Measurements from ENCODE around the gene LYPD5. TPM values are rescaled to one million over a fixed set of nuclear protein-coding genes. Genes with fewer than 3 reads are reported as not detected.
"Not testable (repeated sequence)": the region's sequence is repeated elsewhere in the genome, so short reads cannot be mapped to it uniquely, and the experiment has no call there.

Gene LYPD5
- 1 to 10 TPM in 1 of 2 experiments, under 1 TPM in 1; 0.70 to 1.1 TPM for total RNA-seq

GRCh38 chr19:43802216-43802951, at the start of gene LYPD5:
Gene LYPD5 (minus strand): TSS chr19:43802447. CDS start chr19:43802380, 67 bp downstream.
- Mint-ChIP-seq H3K27me3 (ENCODE audit: low read depth) (peaks cover 8% of the 10 kb centered on the region), H3K4me1 (ENCODE audit: low read depth) (peaks cover 16% of the 10 kb centered on the region), H3K36me3 (ENCODE audit: low read depth) (no peaks in the 10 kb centered on the region), H3K4me3 (no peak within 1 kb of the TSS), H3K9me3 (ENCODE audit: insufficient read depth) (no peaks in the 10 kb centered on the region), H3K27ac (peak within 1 kb of the TSS; percentile 5)
- CTCF ChIA-PET: no interaction called here
- POLR2A ChIA-PET: no interaction called here
- no peak for ATAC-seq
- no peak for DNase-seq

DNA sequence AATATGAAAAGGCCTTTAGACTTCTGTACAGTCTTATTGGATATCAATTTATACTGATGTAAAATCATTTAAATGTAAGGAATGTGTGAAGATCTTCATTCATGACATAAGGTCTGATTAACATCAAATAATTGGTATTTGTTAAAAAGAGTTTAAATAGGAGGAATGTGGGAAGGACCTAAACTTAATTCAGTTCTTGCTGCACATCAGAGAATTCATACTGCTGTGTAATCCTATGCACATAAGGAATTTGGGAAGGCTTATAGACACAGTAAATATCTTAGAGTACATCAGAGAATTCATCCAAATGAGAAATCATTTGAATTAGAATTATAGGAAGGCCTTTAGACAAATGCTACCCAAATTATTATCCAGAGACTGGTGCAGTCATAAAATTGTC, 46.6 kb upstream of the LYPD5 start:
- Mint-ChIP-seq H3K9me3 (ENCODE audit: insufficient read depth) (peaks cover 57% of the 10 kb centered on the region), H3K36me3 (ENCODE audit: low read depth) (peaks cover 34% of the 10 kb centered on the region), H3K27ac (no peak overlapping the region), H3K4me1 (ENCODE audit: low read depth) (no peaks in the 10 kb centered on the region), H3K27me3 (ENCODE audit: low read depth) (no peaks in the 10 kb centered on the region), H3K4me3 (no peak overlapping the region)
- DNase-seq (no peak), ATAC-seq (no peak)
- POLR2A ChIA-PET: no interaction called here
- CTCF ChIA-PET: no interaction called here

GRCh38 chr19:43847884-43848283, 45.6 kb upstream of the LYPD5 start:
- no peak overlapping the region for H3K4me3 Mint-ChIP-seq
- no peak overlapping the region for H3K27ac Mint-ChIP-seq
- H3K36me3 Mint-ChIP-seq (ENCODE audit: low read depth): peaks cover 36% of the 10 kb centered on the region
- no peaks in the 10 kb centered on the region for H3K4me1 Mint-ChIP-seq (ENCODE audit: low read depth)
- DNase-seq: no peak
- ChIA-PET POLR2A (no interaction called here), CTCF (no interaction called here)
- no peaks in the 10 kb centered on the region for H3K27me3 Mint-ChIP-seq (ENCODE audit: low read depth)
- peaks cover 60% of the 10 kb centered on the region for H3K9me3 Mint-ChIP-seq (ENCODE audit: insufficient read depth)
- no peak for ATAC-seq

DNA sequence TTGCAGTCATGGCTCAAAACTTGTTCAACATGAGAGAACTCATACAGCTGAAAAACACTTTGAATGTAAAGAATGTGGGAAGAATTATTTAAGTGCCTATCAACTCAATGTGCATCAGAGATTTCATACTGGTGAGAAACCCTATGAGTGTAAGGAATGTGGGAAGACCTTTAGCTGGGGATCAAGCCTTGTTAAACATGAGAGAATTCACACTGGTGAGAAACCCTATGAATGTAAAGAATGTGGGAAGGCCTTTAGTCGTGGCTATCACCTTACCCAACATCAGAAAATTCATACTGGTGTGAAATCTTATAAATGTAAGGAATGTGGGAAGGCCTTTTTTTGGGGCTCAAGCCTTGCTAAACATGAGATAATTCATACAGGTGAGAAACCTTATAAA, 45.0 kb upstream of the LYPD5 start:
- Mint-ChIP-seq H3K4me1 (ENCODE audit: low read depth) (no peaks in the 10 kb centered on the region), H3K36me3 (ENCODE audit: low read depth) (peaks cover 40% of the 10 kb centered on the region), H3K27me3 (ENCODE audit: low read depth) (no peaks in the 10 kb centered on the region), H3K9me3 (ENCODE audit: insufficient read depth) (peaks cover 57% of the 10 kb centered on the region), H3K27ac (no peak overlapping the region), H3K4me3 (no peak overlapping the region)
- ChIA-PET CTCF (no interaction called here), POLR2A (no interaction called here)
- ATAC-seq (no peak), DNase-seq (no peak)

- peaks cover 65% of the 10 kb centered on the region for H3K36me3 Mint-ChIP-seq (ENCODE audit: low read depth)
- H3K4me3 Mint-ChIP-seq: no peak overlapping the region
Observed at GRCh38 chr19:43842007-43842406, 39.8 kb upstream of the LYPD5 start.

GRCh38 chr19:43839139-43839538, 36.9 kb upstream of the LYPD5 start:
- no peaks in the 10 kb centered on the region for H3K27me3 Mint-ChIP-seq (ENCODE audit: low read depth)
- H3K27ac Mint-ChIP-seq: no peak overlapping the region
- DNase-seq: no peak
- peaks cover 69% of the 10 kb centered on the region for H3K36me3 Mint-ChIP-seq (ENCODE audit: low read depth)
- no peaks in the 10 kb centered on the region for H3K4me1 Mint-ChIP-seq (ENCODE audit: low read depth)
- ChIA-PET POLR2A (no interaction called here), CTCF (no interaction called here)
- ATAC-seq: no peak
- H3K4me3 Mint-ChIP-seq: no peak overlapping the region
- H3K9me3 Mint-ChIP-seq (ENCODE audit: insufficient read depth): peaks cover 55% of the 10 kb centered on the region

More at GRCh38 chr19:43842007-43842406, 39.8 kb upstream of the LYPD5 start:
- ChIA-PET POLR2A (interaction anchor here (0.5 kb wide), 1 partner anchor 498 kb away, joined by 3 read pairs; no protein-coding TSS in a partner anchor), CTCF (no interaction called here)
- Mint-ChIP-seq H3K27ac (no peak overlapping the region), H3K27me3 (ENCODE audit: low read depth) (no peaks in the 10 kb centered on the region), H3K9me3 (ENCODE audit: insufficient read depth) (peaks cover 65% of the 10 kb centered on the region), H3K4me1 (ENCODE audit: low read depth) (no peaks in the 10 kb centered on the region)
- no peak for DNase-seq
- no peak for ATAC-seq

DNA sequence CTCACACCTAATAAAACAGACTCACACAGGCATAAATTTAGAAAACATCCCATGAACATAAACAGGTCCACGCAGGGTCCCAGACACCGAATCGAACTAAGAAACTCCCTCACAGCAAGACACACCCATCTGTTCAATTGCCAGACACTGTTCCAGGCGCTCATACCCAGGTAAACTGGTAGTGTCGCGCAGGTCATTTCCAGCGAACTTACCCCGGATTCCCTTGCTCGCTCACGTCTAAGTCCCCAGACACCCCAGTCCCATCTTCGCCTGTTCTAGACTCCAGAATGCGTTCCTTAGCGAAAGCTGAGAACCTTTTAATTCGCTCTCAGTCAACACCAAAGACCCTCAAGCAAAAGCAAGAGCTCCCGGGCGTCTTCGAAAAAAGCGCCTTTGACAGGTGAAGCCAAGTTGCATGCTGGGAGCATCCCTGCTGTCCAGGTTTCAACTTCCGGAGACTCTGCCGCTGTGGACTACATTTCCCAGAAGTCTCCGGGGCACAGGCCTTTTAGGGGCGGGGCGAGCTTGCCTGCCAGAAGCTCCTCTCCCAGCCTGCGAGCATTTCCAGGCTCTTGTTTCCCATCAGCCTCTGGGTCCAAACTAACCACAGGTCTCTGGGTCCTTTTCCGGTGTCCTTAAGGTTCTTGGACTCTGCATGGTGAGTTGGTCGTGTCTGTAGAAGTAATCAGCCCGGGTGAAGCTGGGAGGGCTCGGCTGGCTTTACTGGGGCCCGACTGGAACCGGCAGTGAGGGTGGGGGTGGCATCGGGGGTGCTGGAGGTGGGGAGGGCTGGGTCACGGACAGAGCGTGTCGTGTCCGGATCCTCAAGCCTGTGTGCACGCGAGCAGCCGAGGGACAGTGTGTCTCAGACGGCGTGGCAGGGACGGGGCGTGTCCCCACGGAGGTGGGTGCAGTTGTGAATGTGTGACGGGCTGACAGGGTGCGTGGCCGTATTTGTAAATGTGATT, 24.8 kb upstream of the LYPD5 start, which contains the start of gene ZNF283:
ZNF283 (plus strand) TSS at position 535 of the 968 bp plus-strand sequence. CDS start 6,184 bp downstream, outside the sequence.
- ChIA-PET POLR2A (interaction anchor here (1.4 to 1.7 kb wide), 2 partner anchors 73 to 104 kb away, joined by 3 read pairs; partner anchors contain the start of gene SMG9), CTCF (interaction anchor here (0.9 to 1.1 kb wide), 3 partner anchors 15 to 159 kb away, joined by 3 to 4 read pairs (median 3); no protein-coding TSS in a partner anchor)
- ATAC-seq (peak; percentile 90), DNase-seq (peak; percentile 87)
- H3K27ac Mint-ChIP-seq: peak within 1 kb of the TSS; percentile 70
- H3K36me3 Mint-ChIP-seq (ENCODE audit: low read depth): peaks cover 43% of the 10 kb centered on the region
- H3K4me3 Mint-ChIP-seq: peak within 1 kb of the TSS; percentile 87
- peaks cover 21% of the 10 kb centered on the region for H3K4me1 Mint-ChIP-seq (ENCODE audit: low read depth)
- H3K9me3 Mint-ChIP-seq (ENCODE audit: insufficient read depth): peaks cover 15% of the 10 kb centered on the region
- H3K27me3 Mint-ChIP-seq (ENCODE audit: low read depth): peaks cover 14% of the 10 kb centered on the region

DNA sequence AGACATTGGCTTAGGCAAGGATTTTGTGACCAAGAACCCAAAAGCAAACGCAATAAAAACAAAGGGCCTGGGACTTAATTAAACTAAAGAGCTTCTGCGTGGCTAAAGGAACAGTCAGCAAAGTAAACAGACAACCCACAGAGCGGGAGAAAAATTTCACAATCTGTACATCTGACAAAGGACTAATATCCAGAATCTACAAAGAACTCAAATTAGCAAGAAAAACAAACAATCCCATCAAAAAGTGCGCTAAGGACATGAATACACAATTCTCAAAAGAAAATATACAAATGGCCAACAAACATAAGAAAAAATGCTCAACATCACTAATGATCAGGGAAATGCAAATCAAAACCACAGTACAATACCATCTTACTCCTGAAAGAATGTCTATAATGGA, 22.3 kb upstream of the LYPD5 start:
- CTCF ChIA-PET, DNase-seq, H3K27ac Mint-ChIP-seq, ATAC-seq, H3K4me3 Mint-ChIP-seq, POLR2A ChIA-PET: not testable (repeated sequence)
- Mint-ChIP-seq H3K9me3 (ENCODE audit: insufficient read depth) (peaks cover 15% of the 10 kb centered on the region), H3K4me1 (ENCODE audit: low read depth) (peaks cover 31% of the 10 kb centered on the region), H3K36me3 (ENCODE audit: low read depth) (peaks cover 27% of the 10 kb centered on the region), H3K27me3 (ENCODE audit: low read depth) (peaks cover 29% of the 10 kb centered on the region)

- DNase-seq, H3K27ac Mint-ChIP-seq, POLR2A ChIA-PET, H3K4me3 Mint-ChIP-seq, ATAC-seq: not testable (repeated sequence)
- H3K27me3 Mint-ChIP-seq (ENCODE audit: low read depth): peaks cover 29% of the 10 kb centered on the region
- H3K36me3 Mint-ChIP-seq (ENCODE audit: low read depth): peaks cover 21% of the 10 kb centered on the region
- H3K9me3 Mint-ChIP-seq (ENCODE audit: insufficient read depth): peaks cover 15% of the 10 kb centered on the region
- peaks cover 31% of the 10 kb centered on the region for H3K4me1 Mint-ChIP-seq (ENCODE audit: low read depth)
- CTCF ChIA-PET: interaction anchor here (0.6 kb wide), 1 partner anchor 78 kb away, joined by 3 read pairs; no protein-coding TSS in a partner anchor
Observed at GRCh38 chr19:43823856-43824255, 21.6 kb upstream of the LYPD5 start.

DNA sequence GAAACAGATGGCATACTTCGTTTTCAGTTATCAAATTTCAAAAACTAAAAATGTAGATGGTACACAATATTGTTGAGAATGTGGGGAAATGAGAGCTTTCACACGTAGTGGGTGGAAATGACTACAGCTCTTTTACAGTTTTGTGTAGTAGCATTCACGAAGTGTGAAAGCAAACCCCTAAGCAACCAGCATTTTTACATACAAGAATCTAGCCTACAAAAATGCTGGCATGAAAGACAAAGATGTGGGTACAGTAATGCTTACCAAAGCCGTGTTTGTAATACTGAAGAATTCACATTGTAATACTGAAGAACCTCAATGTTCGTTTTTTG, 18.6 kb upstream of the LYPD5 start:
- no peak overlapping the region for H3K27ac Mint-ChIP-seq
- H3K9me3 Mint-ChIP-seq (ENCODE audit: insufficient read depth): peaks cover 5% of the 10 kb centered on the region
- H3K4me1 Mint-ChIP-seq (ENCODE audit: low read depth): peaks cover 11% of the 10 kb centered on the region
- ChIA-PET POLR2A (interaction anchor here (0.6 to 0.9 kb wide), 3 partner anchors 32 to 744 kb away, joined by 3 read pairs; no protein-coding TSS in a partner anchor), CTCF (interaction anchor here (1.2 to 1.6 kb wide), 3 partner anchors 11 to 55 kb away, joined by 3 to 9 read pairs (median 4); no protein-coding TSS in a partner anchor)
- H3K27me3 Mint-ChIP-seq (ENCODE audit: low read depth): peaks cover 39% of the 10 kb centered on the region
- no peak overlapping the region for H3K4me3 Mint-ChIP-seq
- H3K36me3 Mint-ChIP-seq (ENCODE audit: low read depth): peaks cover 5% of the 10 kb centered on the region
- ATAC-seq: no peak
- DNase-seq: no peak

DNA sequence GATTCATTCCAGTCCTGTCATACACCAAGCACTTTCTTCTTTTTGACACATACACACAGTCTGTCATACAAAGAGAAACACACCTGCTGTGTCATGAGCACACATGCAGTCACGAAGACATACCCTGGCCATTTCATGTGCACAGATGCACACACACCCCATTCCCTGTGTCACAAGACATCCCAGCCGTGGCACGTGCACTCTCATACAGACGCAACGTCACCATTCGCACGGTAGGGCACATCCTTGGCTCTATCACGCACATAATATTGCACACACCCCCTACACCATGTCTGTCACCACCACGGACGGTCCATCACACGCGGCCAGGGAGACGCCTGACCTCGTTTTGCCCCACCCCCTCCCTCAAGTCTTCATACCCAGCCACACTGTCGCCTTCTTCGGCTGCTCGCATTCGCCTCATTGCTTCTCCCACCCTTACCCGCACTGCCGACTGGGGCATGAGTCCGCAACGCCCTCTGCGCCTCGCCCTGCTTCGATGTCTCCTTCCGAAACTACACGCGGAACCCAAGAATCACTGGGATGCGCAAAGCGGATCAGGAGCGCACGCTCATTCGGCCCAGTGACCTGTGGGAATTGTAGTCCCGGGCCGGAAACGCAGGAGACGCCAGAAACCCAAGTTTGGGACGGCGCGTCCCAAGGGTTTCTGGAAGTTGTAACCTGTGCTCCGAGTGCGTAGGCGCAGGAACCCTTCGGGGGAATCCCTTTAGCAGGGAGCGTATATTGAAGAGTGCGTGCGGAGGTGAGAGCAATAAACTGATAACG, 18.0 kb upstream of the LYPD5 start:
- DNase-seq (no peak), ATAC-seq (no peak)
- ChIA-PET POLR2A (interaction anchor here (0.6 to 0.9 kb wide), 2 partner anchors 33 to 163 kb away, joined by 3 read pairs; no protein-coding TSS in a partner anchor), CTCF (interaction anchor here (0.9 to 1.6 kb wide), 3 partner anchors 11 to 54 kb away, joined by 3 to 9 read pairs (median 3); no protein-coding TSS in a partner anchor)
- H3K4me3 Mint-ChIP-seq: peak overlapping the region; percentile 53
- H3K36me3 Mint-ChIP-seq (ENCODE audit: low read depth): peaks cover 5% of the 10 kb centered on the region
- peaks cover 4% of the 10 kb centered on the region for H3K9me3 Mint-ChIP-seq (ENCODE audit: insufficient read depth)
- H3K27ac Mint-ChIP-seq: no peak overlapping the region
- peaks cover 39% of the 10 kb centered on the region for H3K27me3 Mint-ChIP-seq (ENCODE audit: low read depth)
- peaks cover 10% of the 10 kb centered on the region for H3K4me1 Mint-ChIP-seq (ENCODE audit: low read depth)

Measured in activated CD8-positive, alpha-beta T cell treated with anti-CD3 and anti-CD28 coated beads, Interleukin-2, amount 10 ng/mL, durations not matched to agents 7 days and 5 days (primary cell).